Naive B cell (primary cell): ENCODE measurements around the gene THRSP. TPM values are rescaled to one million over a fixed set of nuclear protein-coding genes. Genes with fewer than 3 reads are reported as not detected.
"Not testable (repeated sequence)": the region's sequence is repeated elsewhere in the genome, so short reads cannot be mapped to it uniquely, and the experiment has no call there.

Experiments used
- ATAC-seq, 2 donors: fragments of 150-1000 bp; cut with Tn5 transposase; 2 replicates each; pipeline ENCODE4 v1.10.0; 2021; ENCODE audit warnings: low read depth in 2 of 2, mild to moderate bottlenecking in 2 of 2, moderate library complexity in 2 of 2
- DNase-seq: peaks from one replicate; pipeline ENCODE4 v3.0.0; 2022
- H3K27ac Mint-ChIP-seq, 6 donors: one replicate each; pipeline ENCODE4 v1.8.0; 2020 to 2022; ENCODE audit warnings: mild to moderate bottlenecking in 6 of 6, mixed read lengths in 6 of 6, moderate library complexity in 5 of 6, inconsistent platforms in 2 of 6
- H3K27me3 Mint-ChIP-seq, 3 donors: one replicate each; pipeline ENCODE4 v1.8.0; 2021 to 2022; ENCODE audit warnings: mixed read lengths in 3 of 3, mild to moderate bottlenecking in 1 of 3
- H3K36me3 Mint-ChIP-seq, 2 donors: one replicate each; pipeline ENCODE4 v1.8.0; 2020 to 2022; ENCODE audit warnings: mixed read lengths in 2 of 2, inconsistent platforms in 1 of 2, mild to moderate bottlenecking in 1 of 2
- H3K4me1 Mint-ChIP-seq, 3 donors: one replicate each; pipeline ENCODE4 v1.8.0; 2020 to 2022; ENCODE audit warnings: mixed read lengths in 3 of 3, inconsistent platforms in 1 of 3, mild to moderate bottlenecking in 1 of 3, moderate library complexity in 1 of 3
- H3K4me3 Mint-ChIP-seq, 8 donors: one replicate each; pipeline ENCODE4 v1.8.0; 2020 to 2022; ENCODE audit warnings: mild to moderate bottlenecking in 8 of 8, mixed read lengths in 8 of 8, moderate library complexity in 8 of 8, inconsistent platforms in 2 of 8
- H3K9me3 Mint-ChIP-seq, 7 donors: one replicate each; pipeline ENCODE4 v1.8.0; 2020 to 2022; ENCODE audit warnings: mixed read lengths in 7 of 7, mild to moderate bottlenecking in 5 of 7, inconsistent platforms in 2 of 7, moderate library complexity in 1 of 7
- polyA plus RNA-seq, 6 donors: library from polyadenylated mRNA; unstranded; fragments of 300-500 nt; fragmentation: Illumina TruSeq; gene quantifications; one replicate each; pipeline ENCODE4 v1.2.3, GENCODE V29; 2021; ENCODE audit warnings: low read depth in 6 of 6

Gene THRSP
- polyA plus RNA-seq, 6 donors from 2014 or later, result not detected

- Mint-ChIP-seq H3K27ac (peak overlapping the region in 1 of 6 donors; percentile 84), H3K36me3 (no peaks in the 10 kb centered on the region), H3K9me3 (no peaks in the 10 kb centered on the region), H3K4me3 (no peak overlapping the region), H3K4me1 (peaks cover 9 to 20% (median 15%) of the 10 kb centered on the region in 3 donors), H3K27me3 (peaks cover 0 to 5% (median 4%) of the 10 kb centered on the region in 3 donors)
- ATAC-seq, result no peak
- DNase-seq, result no peak
These were observed 21.7 kb upstream of the THRSP start for GRCh38 chr11:78041843-78042440.

- H3K4me1 Mint-ChIP-seq, result peaks cover 7 to 19% (median 13%) of the 10 kb centered on the region in 3 donors
- no peak overlapping the region for H3K27ac Mint-ChIP-seq
- H3K9me3 Mint-ChIP-seq, result no peaks in the 10 kb centered on the region
- H3K27me3 Mint-ChIP-seq, result peaks cover 0 to 5% (median 4%) of the 10 kb centered on the region in 3 donors
- no peaks in the 10 kb centered on the region for H3K36me3 Mint-ChIP-seq
- DNase-seq (no peak), ATAC-seq (no peak)
- H3K4me3 Mint-ChIP-seq, result no peak overlapping the region
These were observed 19.0 kb upstream of the THRSP start for GRCh38 chr11:78044706-78045105.

- Mint-ChIP-seq H3K4me1 (peaks cover 0 to 11% (median 6%) of the 10 kb centered on the region in 3 donors), H3K9me3 (no peaks in the 10 kb centered on the region), H3K27ac (peak overlapping the region in 3 of 6 donors; percentile 66 to 85 (median 69)), H3K27me3 (peaks cover 0 to 5% (median 4%) of the 10 kb centered on the region in 3 donors), H3K36me3 (no peaks in the 10 kb centered on the region), H3K4me3 (peak overlapping the region; percentile 61 to 87 (median 78))
- DNase-seq (peak; percentile 71), ATAC-seq (peak; percentile 94 to 99)
These were observed 17.7 kb upstream of the THRSP start for GRCh38 chr11:78045851-78046485.

GRCh38 chr11:78046486-78046854 lies 17.2 kb upstream of the THRSP start:
- no peak for DNase-seq
- peak overlapping the region in 2 of 8 donors; percentile 1 to 72 for H3K4me3 Mint-ChIP-seq
- no peak for ATAC-seq
- no peaks in the 10 kb centered on the region for H3K9me3 Mint-ChIP-seq
- no peaks in the 10 kb centered on the region for H3K36me3 Mint-ChIP-seq
- H3K27me3 Mint-ChIP-seq, result peaks cover 0 to 5% (median 4%) of the 10 kb centered on the region in 3 donors
- peaks cover 0 to 11% (median 6%) of the 10 kb centered on the region in 3 donors for H3K4me1 Mint-ChIP-seq
- H3K27ac Mint-ChIP-seq, result peak overlapping the region in 1 of 6 donors; percentile 85

- H3K27me3 Mint-ChIP-seq, result peaks cover 0 to 4% (median 0%) of the 10 kb centered on the region in 3 donors
- H3K4me1 Mint-ChIP-seq, result peaks cover 3 to 11% (median 6%) of the 10 kb centered on the region in 3 donors
- no peak overlapping the region for H3K4me3 Mint-ChIP-seq
- no peaks in the 10 kb centered on the region for H3K36me3 Mint-ChIP-seq
- H3K9me3 Mint-ChIP-seq, result no peaks in the 10 kb centered on the region
- ATAC-seq, result no peak
- DNase-seq, result no peak
- H3K27ac Mint-ChIP-seq, result no peak overlapping the region
These were observed 15.1 kb upstream of the THRSP start for GRCh38 chr11:78048561-78048960.

GRCh38 chr11:78049348-78049747 lies 14.3 kb upstream of the THRSP start:
- Mint-ChIP-seq H3K27me3 (no peaks in the 10 kb centered on the region), H3K27ac (no peak overlapping the region), H3K36me3 (no peaks in the 10 kb centered on the region), H3K4me1 (peaks cover 3 to 11% (median 6%) of the 10 kb centered on the region in 3 donors), H3K4me3 (no peak overlapping the region), H3K9me3 (no peaks in the 10 kb centered on the region)
- DNase-seq (no peak), ATAC-seq (no peak)

- no peaks in the 10 kb centered on the region for H3K36me3 Mint-ChIP-seq
- peaks cover 0 to 4% (median 3%) of the 10 kb centered on the region in 3 donors for H3K4me1 Mint-ChIP-seq
- no peaks in the 10 kb centered on the region for H3K9me3 Mint-ChIP-seq
- ATAC-seq, result no peak
- H3K27ac Mint-ChIP-seq, result peak overlapping the region in 1 of 6 donors; percentile 41
- no peaks in the 10 kb centered on the region for H3K27me3 Mint-ChIP-seq
- DNase-seq, result no peak
- H3K4me3 Mint-ChIP-seq, result no peak overlapping the region
These were observed 12.5 kb upstream of the THRSP start for GRCh38 chr11:78050964-78051831.

GRCh38 chr11:78054971-78055370 lies 8.7 kb upstream of the THRSP start:
- ATAC-seq (no peak), DNase-seq (no peak)
- Mint-ChIP-seq H3K4me1 (peaks cover 0 to 3% (median 0%) of the 10 kb centered on the region in 3 donors), H3K27me3 (no peaks in the 10 kb centered on the region), H3K36me3 (no peaks in the 10 kb centered on the region), H3K9me3 (no peaks in the 10 kb centered on the region), H3K4me3 (no peak overlapping the region), H3K27ac (no peak overlapping the region)

GRCh38 chr11:78056093-78056492 lies 7.6 kb upstream of the THRSP start:
- H3K4me3 Mint-ChIP-seq, result no peak overlapping the region
- H3K27ac Mint-ChIP-seq, result no peak overlapping the region
- peaks cover 0 to 3% (median 0%) of the 10 kb centered on the region in 3 donors for H3K4me1 Mint-ChIP-seq
- ATAC-seq, result no peak
- DNase-seq, result no peak
- no peaks in the 10 kb centered on the region for H3K36me3 Mint-ChIP-seq
- no peaks in the 10 kb centered on the region for H3K9me3 Mint-ChIP-seq
- no peaks in the 10 kb centered on the region for H3K27me3 Mint-ChIP-seq

GRCh38 chr11:78057462-78058055 lies 6.1 kb upstream of the THRSP start:
- Mint-ChIP-seq H3K4me1 (peaks cover 0 to 3% (median 0%) of the 10 kb centered on the region in 3 donors), H3K9me3 (no peaks in the 10 kb centered on the region), H3K36me3 (no peaks in the 10 kb centered on the region), H3K27ac (peak overlapping the region in 1 of 6 donors; percentile 67), H3K4me3 (no peak overlapping the region), H3K27me3 (no peaks in the 10 kb centered on the region)
- ATAC-seq, result no peak
- DNase-seq, result no peak

GRCh38 chr11:78059749-78060328 lies 3.8 kb upstream of the THRSP start:
- H3K27me3 Mint-ChIP-seq, H3K9me3 Mint-ChIP-seq, H3K27ac Mint-ChIP-seq, DNase-seq, ATAC-seq, H3K36me3 Mint-ChIP-seq, H3K4me1 Mint-ChIP-seq: not testable (repeated sequence)
- H3K4me3 Mint-ChIP-seq, result peak overlapping the region in 1 of 8 donors; percentile 61

- H3K9me3 Mint-ChIP-seq, result no peaks in the 10 kb centered on the region
- ATAC-seq (no peak), DNase-seq (no peak)
- no peaks in the 10 kb centered on the region for H3K4me1 Mint-ChIP-seq
- H3K27me3 Mint-ChIP-seq, result no peaks in the 10 kb centered on the region
- no peak overlapping the region for H3K4me3 Mint-ChIP-seq
- no peaks in the 10 kb centered on the region for H3K36me3 Mint-ChIP-seq
- H3K27ac Mint-ChIP-seq, result peak overlapping the region in 1 of 6 donors; percentile 12
These were observed 3.1 kb upstream of the THRSP start for GRCh38 chr11:78060533-78060932.
